HG02642 (cell line): ENCODE measurements around the gene MAK.
A peak's percentile ranks its signal among the peaks of the same experiment; 100 is the strongest.
"Not testable (repeated sequence)": the region's sequence is repeated elsewhere in the genome, so short reads cannot be mapped to it uniquely, and the experiment has no call there.

ENCODE experiments used
- ATAC-seq: cut with Tn5 transposase; IDR thresholded peaks from one replicate; pipeline ENCODE4 v1.9.1; 2021; ENCODE audit warnings: mild to moderate bottlenecking; ENCODE audit not compliant: unreplicated experiment, poor library complexity

MAK gene

DNA sequence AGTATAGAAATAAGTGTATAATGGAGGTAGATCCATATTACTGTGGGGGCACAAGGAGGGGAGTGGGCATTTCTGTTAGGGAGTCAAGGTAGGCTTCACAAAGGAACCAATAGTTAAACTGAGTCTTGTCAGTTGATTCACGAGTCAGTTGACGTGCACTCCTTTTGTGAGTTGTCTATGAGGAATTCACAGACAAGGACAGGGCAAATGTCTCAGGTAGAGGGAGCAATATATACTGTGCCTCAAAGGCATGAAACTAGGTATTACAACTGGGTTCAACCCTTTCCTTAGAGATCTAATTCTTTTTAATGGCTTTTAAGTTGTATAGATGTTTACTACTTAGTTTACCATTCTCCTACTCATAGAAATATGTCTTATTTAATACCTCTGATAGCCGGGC lies 104.5 kb downstream of the MAK start:
- ATAC-seq, result no peak

DNA sequence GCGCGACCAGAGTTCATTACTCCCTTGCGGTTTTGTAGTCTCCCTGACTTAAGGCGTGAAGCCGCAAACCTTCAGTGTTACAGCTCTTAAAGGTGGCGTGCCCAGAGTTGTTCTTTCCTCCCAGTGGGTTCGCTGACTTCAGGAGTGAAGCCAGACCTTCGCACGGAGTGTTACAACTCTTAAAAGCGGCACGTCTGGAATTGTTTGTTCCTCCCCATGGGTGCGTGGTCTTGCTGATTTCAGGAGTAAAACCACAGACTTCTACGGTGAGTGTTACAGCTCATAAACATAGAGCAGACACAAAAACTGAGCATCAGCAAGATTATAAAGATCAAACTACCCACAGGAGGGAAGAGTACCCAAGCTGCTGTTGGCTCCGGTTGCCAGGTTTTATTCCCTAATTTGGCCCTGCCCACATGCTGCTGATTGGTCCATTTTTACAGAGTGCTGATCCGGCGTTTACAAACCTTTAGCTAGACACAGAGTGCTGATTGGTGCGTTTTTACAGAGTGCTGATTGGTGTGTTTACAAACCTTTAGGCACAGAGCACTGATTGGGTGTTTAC lies 105.1 kb downstream of the MAK start:
- no peak for ATAC-seq

DNA sequence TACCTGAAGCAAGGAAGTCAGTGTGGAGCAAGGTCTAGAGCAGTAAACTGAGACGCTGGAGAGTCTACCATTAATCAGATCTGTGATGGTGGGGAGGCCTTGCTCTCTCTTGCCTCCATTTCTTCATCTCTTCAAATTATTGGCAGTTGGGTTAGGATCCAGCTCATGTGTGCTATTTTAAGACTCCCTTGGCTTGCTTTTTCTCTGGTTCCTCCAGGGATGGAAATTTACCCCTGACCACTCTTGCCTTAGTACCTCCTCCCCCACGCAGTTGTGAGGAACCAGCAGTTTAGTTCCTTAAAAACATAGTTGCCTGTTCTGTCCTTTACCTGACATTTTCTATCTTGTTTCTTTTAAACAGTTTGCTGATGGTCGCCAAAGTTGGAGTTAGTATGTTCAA lies 108.1 kb downstream of the MAK start:
- no peak for ATAC-seq

DNA sequence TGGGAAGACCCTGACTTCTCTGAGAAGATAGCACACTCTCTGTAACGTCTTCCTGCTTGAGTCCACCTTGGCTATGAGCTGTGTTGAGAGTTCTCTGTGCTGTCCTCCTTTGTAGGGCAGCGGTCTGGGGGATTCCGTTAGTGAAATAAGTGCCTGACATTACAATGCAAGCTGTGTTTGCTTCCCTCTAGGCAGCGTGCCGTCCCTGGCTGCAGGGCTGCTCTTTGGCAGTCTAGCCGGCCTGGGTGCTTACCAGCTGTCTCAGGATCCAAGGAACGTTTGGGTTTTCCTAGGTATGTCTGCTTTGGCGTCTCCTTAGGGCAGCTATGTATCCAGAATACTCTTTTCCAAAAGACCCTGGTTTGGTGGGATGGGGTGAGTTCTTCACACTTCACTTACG lies 112.6 kb downstream of the MAK start:
- ATAC-seq, result no peak

DNA sequence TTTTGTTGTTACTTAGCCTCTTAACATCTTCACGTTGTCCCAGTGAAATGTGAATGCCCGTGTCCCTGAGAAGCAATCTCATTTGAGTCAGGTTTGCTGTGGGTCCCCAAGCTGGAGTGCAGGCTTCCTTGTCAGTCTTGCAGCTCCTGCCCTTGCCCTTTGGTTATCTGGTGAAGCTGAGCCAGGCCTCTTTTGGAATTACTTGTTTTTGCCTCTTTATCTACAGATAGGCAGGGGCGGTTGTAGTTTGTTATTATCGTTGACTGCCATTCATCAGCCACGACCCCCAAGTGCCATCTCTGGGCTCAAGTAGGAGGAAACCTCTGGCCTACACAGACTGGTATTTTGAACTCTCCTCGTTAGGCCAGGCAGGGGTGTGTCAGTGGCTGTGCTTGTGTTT lies 113.3 kb downstream of the MAK start:
- no peak for ATAC-seq

DNA sequence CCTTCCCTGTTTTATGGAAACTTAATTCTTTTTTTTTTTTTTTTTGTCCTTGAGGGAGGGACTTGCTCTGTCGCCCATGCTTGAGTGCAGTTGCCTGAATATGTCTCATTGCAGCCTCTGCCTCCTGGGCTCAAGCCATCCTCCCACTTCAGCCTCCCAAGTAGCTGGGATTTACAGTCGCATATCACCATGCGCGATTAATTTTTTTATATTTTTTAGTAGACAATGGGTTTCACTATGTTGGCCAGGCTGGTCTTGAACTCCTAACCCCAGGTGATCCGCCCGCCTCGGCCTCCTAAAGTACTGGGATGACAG lies 114.8 kb downstream of the MAK start:
- no peak for ATAC-seq

DNA sequence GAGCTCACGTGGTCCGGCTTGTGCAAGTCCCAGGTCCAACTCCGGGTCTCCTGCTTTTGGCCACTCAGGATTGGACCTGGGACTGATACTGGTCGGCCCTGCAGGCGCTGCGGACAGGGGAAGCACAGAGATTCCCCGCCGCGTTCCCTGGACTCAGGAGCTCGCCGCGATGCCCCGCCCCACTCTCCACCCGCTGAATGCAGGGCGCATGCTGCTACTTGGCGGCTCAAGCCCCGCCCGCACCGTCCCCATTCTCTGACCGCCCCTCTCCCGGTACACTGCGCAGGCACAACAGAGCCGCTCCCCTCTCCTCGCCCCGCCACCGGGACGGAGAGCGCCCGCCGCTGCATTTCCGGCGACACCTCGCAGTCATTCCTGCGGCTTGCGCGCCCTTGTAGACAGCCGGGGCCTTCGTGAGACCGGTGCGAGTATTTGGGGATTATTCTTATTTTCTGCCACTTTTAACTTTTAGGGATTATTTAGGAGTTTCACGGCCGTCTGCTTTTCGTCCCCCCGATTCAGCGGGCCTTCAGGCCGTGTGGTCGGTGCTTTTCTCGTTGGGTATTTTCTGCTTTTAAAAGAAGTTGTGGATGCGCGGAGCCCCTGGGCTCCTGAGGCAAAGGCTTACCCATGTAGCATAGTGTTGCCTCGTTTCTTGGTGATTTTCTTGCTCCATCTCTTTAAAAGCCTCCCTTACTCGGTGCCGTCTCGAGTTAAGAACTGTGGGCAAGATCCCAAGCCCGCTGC lies 115.3 kb downstream of the MAK start, which contains the start of gene TMEM14C:
Gene TMEM14C (plus strand): TSS at position 251 of the 747 bp plus-strand sequence. CDS start 1,544 bp downstream, outside the sequence.
- ATAC-seq, result peak; percentile 98

DNA sequence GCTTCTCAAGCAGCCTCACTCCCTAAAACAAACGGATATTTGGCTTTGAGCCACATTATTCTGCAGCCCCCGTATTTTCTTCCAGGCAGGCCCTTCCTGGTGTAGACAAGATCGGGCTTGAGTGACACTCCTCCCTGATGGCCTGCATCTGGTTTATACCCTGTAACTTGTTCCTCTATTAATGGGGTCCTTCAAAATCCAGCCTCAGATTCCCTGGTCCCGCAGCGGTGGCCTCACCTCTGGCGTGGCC lies 115.8 kb downstream of the MAK start:
- no peak for ATAC-seq

DNA sequence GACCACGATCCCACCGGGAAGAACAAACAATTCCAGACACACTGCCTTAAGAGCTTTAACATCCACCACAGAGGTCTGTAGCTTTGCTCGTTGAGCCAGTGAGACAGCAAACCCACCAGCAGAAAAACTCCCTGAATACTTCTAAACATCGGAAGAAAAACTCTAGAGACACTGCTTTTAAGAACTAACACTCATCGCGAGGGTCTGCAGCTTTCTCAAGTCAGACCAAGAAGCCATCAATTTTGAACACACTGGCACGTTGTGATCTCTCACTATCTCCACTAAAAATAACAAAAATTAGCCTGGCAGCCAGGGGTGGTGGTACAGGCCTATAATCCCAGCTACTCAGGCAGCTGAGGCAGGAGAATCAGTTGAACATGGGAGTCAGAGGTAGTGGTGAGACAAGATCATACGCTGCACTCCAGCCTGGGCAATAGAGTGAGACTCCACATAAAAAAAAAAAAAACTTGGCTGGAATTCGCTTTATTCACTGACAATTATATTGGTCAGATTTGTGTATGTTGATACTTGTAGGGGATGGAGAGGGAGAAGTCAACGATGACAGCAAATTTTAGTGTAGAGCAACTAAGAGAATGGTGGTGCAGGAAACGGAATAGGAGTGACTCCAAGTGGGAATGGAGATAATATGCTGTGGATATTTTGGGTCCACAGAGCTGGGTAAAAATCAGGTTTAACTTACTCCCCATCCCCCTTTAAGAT lies 116.3 kb downstream of the MAK start:
- no peak for ATAC-seq

DNA sequence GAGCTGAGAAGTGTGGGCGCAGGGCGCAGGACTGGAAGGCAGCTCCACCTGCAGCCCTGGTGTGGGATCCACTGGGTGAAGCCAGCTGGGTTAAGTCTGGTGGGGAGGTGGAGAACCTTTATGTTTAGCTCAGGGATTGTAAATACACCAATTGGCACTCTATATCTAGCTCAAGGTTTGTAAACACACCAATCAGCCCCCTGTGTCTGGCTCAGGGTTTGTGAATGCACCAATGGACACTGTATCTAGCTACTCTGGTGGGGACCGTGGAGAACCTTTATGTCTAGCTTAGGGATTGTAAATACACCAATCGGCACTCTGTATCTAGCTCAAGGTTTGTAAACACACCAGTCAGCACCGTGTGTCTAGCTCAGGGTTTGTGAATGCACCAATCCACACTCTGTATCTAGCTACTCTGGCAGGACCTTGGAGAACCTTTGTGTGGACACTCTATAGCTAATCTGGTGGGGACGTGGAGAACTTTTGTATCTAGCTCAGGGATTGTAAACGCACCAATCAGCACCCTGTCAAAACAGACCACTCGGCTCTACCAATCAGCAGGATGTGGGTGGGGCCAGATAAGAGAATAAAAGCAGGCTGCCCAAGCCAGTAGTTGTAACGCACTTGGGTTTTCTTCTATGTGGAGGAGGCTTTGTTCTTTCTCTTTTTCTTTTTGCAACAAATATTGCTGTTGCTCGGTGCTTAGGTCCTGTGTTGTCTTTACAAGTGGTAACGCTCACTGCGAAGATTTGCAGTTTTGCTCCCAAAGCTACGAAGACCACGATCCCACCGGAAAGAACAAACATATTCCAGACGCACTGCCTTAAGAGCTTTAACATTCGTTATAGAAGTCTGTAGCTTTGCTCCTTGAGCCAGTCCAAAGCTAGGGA lies 117.1 kb downstream of the MAK start:
- ATAC-seq, result not testable (repeated sequence)

DNA sequence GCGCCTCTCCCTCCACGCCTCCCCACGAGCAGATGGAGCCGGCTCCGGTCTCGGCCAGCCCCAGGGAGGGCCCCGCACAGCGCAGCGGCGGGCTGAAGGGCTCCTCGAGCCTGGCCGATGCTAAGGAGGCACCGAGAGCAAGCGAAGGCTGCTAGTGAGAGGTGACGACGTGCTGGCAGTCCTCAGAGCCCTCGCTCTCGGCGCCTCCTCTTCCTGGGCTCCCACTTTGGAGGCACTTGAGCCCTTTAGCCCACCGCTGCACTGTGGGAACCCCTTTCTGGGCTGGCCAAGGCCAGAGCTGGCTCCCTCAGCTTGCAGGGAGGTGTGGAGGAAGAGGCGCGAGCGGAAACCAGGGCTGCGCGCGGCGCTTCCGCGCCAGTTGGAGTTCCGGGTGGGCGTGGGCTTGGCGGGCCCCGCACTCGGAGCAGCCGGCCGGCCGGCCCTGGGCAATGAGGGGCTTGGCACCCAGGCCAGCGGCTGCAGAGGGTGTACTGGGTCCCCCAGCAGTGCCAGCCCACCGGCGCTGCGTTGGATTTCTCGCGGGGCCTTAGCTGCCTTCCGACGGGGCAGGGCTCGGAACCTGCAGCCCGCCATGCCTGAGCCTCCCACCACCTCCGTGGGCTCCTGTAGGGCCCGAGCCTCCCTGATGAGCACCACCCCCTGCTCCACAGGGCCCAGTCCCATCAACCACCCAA lies 117.9 kb downstream of the MAK start:
- no peak for ATAC-seq

DNA sequence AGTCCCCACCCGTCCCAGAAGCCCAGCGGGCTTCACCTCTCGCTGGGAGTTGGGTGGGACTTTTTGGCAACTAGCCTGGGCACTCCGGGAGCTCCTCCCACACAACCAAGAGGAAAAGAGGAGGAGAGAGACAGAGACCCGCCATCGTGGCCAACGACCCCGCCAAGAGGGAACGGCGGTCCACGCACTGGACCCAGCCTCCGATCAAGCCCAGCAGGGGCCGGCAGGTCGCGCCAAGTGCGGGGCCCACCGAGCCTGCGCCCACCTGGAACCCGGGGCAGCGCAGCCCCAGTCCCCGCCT lies 118.4 kb downstream of the MAK start:
- ATAC-seq, result no peak

DNA sequence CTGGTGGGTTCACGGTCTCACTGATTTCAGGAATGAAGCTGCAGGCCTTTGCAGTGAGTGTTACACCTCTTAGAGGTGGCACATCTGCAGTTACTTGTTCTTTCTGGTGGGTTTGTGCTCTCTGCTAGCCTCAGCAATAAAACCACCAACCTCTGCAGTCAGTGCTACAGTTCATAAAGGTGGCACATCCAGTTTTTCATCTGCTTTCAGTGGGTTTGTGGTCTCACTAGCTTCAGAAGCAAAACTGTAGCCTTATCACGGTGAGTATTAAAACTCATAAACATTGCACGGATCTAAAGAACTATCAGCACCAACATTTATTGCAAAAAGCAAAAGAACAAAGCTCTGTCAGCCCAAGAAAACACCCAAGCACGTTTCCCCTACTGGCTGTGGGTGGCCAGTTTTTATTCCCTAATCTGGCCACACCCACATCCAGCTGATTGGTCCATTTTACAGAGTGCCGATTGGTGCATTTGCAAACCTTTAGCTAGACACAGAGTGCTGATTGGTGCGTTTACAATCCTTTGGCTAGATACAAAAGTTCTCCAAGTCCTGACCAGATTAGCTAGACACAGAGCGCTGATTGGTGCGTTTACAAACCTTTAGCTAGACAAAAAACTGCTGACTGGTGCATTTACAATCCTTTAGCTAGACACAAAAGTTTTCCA lies 118.9 kb downstream of the MAK start:
- no peak for ATAC-seq

DNA sequence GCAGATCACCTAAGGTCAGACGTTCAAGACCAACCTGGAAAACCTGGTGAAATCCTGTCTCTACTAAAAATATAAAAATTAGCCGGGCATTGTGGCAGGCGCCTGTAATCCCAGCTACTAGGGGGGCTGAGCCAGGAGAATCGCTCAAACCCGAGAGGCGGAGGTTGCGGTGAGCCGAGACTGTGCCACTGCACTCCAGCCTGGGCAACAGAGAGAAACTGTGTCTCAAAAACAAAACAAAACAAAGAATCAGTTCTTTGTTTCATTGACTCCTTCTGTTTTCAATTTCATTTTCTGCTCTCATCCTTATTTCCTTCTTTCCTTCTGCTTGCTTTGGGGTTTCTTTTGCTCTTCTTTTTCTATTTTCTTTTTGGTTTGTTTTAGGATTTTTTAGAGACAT lies 124.4 kb downstream of the MAK start:
- no peak for ATAC-seq
